PC-9 (cell line): Measurements from ENCODE around the gene EDNRB.

Experiments
- EZH2 ChIP-seq: fragments of 200-600 bp; sonication (generic); IDR thresholded peaks from 2 replicates; pipeline ENCODE4 v1.8.0; 2017; ENCODE audit warnings: antibody characterized with exemption, low read depth
- TF ChIP-seq, protein P1 (sequence below): fragments of 200-600 bp; sonication (generic); conservative IDR thresholded peaks from 2 replicates; pipeline ENCODE4 v1.6.1; 2017; ENCODE audit warnings: mixed run types, antibody characterized with exemption, mild to moderate bottlenecking, moderate library complexity

DNA sequence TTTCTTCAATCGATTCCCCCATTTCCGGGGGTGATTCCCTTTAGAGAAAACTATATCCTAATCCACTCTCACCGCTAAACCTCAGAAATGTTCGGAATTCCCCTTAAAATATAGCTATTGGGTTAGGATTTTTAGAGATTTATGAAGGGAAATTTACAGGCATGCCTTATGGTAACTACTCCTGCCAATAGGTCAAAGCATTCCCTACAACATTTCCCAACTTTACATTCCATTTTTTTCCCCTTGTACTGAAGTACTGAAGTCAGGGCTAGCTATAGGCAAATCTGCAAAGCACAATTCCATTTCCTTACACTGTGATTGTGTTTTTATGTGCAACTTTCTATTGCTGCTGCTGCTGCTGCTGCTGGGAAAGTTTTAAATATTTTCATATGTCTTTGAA, 2.1 kb downstream of the EDNRB start:
- no peak for TF ChIP-seq EZH2
- TF ChIP-seq, protein P1, sequence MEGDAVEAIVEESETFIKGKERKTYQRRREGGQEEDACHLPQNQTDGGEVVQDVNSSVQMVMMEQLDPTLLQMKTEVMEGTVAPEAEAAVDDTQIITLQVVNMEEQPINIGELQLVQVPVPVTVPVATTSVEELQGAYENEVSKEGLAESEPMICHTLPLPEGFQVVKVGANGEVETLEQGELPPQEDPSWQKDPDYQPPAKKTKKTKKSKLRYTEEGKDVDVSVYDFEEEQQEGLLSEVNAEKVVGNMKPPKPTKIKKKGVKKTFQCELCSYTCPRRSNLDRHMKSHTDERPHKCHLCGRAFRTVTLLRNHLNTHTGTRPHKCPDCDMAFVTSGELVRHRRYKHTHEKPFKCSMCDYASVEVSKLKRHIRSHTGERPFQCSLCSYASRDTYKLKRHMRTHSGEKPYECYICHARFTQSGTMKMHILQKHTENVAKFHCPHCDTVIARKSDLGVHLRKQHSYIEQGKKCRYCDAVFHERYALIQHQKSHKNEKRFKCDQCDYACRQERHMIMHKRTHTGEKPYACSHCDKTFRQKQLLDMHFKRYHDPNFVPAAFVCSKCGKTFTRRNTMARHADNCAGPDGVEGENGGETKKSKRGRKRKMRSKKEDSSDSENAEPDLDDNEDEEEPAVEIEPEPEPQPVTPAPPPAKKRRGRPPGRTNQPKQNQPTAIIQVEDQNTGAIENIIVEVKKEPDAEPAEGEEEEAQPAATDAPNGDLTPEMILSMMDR = no peak
